HG02571 (cell line): ENCODE results near the gene APLP1.
"Not testable (repeated sequence)": the region's sequence is repeated elsewhere in the genome, so short reads cannot be mapped to it uniquely, and the experiment has no call there.

Experiments
- ATAC-seq: cut with Tn5 transposase; IDR thresholded peaks from one replicate; pipeline ENCODE4 v1.9.1; 2021; ENCODE audit warnings: mild to moderate bottlenecking, moderate library complexity; ENCODE audit not compliant: unreplicated experiment

Gene APLP1

DNA sequence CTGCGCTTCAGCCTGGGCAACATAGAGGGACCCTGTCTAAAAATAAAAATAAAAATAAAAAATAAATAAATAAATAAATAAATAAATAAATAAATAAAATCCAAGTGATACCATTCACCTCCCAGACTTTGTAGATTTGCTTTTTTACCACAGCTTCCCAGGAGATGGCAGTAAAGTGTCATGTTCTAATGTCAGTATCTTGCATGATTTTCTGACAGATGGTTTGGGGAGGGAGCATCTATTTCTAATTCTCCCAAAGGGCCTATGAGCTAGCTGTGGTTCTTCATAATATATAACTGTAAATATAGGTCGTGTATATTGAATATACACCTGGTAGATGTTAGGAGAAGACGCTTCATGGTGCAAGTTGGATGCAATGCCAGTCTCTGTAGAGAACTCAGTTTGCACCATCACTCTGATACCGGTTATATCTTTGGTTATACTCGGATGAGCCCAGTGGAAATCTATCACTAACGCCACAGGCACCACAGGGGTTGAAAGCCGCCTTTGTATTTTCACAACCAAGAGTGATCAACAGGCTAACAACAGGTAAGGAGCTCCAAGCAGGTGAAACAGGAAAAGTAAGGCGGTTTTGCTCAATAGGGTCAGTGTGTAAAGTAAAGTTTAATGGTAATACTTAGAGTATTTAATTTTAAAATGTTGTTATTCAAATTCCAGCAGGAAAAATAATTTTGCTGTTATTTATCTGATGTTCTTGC, 13.9 kb downstream of the APLP1 start:
- no peak for ATAC-seq

DNA sequence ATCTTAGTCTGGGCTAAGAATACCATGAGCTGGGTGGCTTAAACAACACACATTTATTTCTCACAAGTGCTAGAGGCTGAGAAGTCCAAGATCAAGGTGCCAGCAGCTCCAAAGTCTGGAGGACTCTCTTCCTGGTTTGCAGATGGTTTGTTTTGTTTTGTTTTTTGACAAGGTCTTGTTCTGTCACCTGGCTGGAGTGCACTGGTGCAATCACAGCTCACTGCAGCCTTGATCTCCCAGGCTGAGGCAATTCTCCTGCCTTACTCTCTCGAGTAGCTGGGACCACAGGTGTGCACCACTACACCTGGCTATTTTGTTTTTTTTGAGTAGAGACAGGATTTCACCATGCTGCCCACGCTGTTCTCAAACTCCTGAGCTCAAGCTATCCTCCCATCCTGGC, 15.5 kb downstream of the APLP1 start:
- ATAC-seq = no peak

DNA sequence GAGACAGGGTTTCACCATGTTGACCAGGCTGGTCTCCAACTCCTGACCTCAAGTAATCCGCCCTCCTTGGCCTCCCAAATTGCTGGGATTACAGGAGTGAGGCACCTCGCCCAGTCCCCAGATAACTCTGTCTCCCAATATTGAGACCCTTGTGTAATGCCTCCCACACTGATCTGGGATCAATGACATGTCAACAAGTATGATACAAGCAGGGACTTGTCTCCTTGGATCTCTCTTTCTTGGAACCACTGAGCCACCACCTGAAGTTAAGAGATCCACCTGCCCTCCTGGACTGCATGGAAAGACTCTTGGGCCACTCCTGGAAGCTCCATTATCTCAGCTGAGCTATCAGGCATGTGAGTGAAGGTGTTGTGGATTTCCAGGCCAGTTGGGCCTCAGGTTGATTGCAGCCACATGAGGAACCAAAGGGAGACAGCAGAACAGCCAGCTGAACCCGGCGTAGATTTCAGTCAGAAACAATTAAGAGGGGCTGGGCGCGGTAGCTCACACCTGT, 16.9 kb downstream of the APLP1 start:
- no peak for ATAC-seq

DNA sequence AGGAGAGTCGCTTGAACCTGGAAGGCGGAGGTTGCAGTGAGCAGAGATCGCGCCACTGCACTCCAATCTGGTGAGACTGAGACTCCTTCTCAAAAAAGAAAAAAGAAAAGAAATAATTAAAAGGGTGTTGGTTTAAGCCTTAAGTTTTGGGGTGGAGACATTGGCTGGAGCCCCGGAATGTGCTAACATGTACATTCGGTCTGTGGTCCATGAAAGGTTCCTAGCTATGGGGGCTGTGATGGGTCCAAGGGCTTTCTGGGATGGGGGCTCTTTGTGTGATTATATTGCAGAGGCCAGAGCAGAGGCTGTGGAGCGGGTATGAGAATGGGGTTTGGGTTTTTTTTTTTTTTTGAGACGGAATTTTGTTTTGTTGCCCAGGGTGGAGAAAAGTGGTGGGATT, 17.5 kb downstream of the APLP1 start:
- no peak for ATAC-seq

DNA sequence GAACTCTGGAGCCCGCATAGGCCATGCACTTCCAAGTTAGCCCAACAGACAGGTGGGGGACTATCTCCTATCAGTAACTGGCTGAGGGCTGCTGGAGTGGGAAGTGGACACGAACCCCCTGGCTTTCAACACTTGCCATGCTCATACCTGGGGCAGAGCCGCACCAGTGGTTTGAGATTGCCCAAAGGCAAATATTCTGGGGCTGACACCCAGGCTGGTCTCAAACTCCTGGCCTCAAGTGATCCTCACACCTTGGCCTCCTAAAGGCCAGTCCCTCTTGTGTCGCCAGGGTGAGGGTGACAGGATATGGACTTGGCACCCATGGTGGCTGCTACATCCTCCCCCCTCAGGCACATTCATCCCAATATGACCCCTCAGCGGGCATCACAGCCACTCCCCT, 18.8 kb downstream of the APLP1 start:
- ATAC-seq = no peak

DNA sequence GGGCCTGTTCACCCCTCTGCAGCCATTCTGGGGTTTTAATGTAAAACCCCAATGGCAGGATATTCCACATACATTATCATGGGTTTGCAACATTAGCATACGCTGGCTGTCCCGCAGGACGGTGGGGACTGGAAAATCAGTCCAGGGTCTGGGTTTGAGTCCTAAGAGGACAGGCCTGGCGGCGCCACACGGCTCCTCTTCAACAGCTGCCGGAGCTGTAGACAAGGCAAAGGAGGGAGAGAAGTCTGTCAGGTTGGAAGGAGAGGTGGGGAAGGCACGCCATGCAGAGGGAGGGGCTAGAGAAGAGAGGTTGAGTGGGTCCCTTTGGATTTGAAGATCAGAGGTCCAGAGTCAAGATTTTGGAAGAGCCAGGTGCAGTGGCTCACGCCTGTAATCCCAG, 20.0 kb downstream of the APLP1 start:
- ATAC-seq = no peak

DNA sequence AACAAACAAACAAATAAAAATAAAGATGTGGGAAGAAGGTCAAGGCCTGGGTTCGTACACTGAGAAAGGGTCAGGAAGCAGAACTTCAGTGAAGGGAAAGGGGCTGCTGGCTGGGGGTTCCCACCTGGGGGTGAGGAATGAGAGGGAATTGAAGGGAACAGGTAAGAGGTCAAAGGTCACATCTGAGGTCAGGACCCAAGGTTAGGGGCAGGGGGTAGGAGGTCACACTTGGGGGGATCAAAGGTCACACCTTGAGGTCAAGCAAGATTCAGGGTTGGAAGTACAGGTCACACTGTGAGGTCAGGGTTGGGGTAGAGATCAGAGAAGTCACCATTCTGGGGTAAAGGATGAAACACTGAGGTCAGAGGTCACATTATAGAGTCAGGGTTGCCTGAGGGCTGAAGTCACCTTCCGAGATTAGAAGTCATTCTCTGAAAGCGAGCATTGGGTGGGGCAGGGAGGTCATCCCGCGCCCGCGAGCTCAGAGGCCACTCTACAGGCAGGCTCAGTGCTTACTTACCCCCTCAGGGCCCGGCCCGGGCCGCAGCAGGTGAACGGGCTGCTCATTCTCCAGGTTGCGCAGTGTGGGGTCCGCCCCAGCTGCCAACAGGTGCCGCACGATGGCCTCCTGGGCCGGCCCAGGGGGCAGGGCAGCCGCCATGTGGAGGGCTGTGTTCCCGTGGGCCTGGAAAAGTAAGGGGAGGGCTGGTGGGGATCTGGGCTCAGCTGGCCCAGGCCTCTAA, 21.2 kb downstream of the APLP1 start:
- ATAC-seq = no peak

DNA sequence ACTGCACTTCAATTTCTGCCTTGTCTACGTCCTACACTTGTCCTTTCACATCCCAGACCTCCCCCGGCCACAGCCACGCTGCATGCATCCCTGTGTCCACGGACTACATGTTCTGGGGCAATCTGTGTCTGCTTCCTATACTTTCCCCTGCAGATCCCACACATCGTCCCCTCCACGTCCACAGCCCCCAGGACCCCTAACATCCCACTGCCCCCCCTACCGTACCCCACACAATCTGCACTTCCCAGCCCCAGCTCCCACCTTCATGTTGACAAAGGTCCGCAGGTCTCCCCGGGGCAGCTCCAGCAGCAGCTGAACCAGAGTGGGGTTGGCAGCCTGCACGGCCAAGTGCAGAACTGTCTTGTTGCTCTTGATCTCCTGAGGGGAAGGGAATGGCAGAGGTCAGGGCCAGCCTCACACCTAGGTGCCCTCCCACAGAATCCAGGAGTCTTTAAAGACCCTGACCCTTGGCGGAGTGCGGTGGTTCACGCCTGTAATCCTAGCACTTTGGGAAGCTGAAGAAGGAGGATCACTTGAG, 21.8 kb downstream of the APLP1 start:
- ATAC-seq = no peak

DNA sequence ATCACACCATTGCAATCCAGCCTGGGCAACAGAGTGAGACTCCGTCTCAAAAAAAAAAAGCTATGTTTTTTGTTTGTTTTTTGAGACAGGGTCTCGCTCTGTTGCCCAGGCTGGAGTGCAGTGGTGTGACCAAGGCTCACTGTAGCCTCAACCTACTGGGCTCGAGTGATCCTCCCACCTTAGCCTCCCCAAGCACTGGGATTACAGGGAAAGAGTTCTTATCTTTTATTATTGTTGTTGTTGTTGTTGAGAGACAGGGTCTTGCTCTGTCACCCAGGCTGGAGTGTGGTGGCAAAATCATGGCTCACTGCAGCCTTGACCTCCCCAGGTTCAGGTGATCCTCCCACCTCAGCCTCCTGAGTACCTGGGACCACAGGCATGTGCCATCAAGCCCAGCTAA, 23.4 kb downstream of the APLP1 start:
- ATAC-seq = not testable (repeated sequence)

DNA sequence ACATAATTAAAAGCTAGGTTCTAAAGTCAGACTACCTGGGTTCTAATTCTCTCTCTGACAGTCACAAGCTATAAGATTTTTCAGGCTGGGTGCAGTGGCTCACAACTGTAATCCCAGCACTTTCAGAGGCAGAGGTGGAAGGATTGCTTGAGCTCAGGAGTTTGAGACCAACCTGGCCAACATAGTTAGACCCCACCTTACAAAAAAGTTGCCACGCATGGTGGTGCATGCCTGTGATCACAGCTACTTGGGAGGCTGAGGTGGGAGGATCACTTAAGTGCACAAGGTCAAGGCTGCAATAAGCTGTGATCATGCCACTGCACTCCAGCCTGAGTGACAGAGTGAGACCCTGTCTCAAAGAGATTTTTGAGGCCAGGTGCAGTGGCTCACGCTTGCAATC, 26.0 kb downstream of the APLP1 start:
- no peak for ATAC-seq

DNA sequence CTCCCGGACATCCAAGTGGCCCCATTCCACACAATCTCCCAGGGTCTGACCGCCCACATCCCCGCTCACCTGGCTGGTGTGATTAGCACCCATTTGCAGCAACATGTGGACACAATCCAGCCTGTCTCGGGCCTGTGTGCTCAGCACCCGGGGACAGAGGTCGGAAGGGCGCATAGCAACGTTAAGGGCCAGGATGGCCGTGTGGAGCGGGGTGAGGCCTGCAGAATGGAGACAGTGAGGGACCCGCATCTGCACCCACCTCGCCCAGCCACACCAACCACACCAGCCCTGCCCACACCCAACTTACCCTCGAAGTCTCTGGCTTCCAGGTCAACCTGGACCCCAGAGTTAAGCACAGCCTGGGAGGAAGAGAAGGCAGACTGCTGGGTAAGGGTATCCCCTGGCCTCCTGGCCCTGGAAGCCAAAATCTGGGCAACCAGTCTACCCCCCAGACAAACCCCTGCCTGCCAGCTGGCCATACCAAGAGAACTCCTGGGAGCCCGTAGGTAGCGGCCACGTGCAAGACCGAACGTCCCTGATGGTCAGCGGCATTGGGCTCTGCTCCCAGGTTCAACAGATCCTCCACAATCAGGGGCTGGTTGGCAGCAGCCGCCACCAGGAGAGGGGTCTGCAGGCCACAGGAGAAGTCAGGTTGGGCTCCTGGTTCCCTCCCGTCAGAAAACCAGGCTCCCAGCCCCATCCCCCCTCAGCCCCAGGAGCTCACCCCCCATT, 27.7 kb downstream of the APLP1 start:
- ATAC-seq = no peak

DNA sequence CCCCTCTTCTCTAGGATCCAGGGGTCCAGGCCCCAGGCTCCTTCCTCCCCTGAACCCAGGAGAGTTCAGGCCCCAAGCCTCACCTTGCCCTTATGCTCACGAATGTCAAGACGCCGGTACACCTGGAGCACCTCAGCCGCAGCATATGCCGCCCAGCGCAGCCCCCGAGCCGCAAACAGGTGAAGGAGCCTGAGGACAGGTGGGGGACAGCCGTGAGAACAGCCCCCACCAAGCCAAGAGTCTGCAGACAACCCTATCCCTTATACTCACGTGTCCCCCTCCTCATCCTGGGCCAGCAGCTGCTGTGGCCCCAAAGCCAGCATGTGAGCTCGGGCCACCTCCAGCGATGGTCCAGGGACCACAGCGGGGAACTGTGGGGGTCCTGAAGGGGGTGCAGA, 28.3 kb downstream of the APLP1 start:
- ATAC-seq = no peak

DNA sequence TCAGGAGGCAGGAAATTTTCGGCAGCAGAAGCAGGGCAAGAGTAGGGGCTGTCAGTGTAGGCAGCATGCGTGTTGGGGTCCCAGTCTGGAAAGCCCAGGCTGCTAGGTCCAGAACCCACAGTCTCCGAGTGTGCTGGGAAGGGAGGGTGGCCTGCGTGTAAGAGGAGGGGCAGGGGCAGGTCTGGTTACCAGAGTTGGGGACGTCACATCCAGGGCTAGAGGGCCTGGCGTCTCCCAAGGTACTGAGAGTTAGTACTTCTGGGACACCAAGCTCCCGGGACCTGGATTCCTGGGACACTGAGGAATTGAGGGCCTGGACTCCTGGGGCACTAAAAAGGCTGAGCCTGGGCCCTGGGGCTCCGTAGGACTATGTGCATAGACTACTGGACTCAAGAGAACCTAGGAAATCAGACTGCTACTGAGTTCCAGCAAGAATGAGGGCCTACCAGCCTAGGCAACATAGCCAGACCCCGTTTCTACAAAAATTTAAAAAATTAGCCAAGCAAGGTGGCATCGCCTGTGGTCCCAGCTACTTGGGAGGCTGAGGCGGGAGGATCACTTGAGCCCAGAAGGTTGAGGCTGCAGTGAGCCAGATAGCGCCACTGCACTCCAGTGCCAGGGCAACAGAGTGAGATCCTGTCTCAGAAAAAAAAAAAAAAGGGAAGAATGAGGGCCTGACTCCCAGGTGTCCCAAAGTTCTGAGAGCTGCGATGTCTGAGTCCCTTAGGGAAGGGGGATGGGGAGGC, 29.5 kb downstream of the APLP1 start:
- ATAC-seq = no peak

DNA sequence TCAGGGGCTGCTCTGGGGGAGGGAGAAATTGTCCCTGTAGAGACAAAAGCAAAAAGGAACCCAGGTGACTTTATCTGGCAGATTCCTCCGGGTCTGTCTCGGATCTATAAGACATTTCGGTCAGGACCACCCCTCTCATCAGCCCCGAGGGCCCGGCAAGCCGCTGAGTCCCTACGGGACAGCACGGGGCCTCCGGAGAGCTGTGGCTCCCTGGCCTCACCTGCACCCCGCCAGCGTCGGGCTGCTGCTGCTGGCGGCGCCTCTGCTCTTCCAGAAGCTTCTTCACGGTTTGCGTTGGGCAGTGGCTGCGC, 30.1 kb downstream of the APLP1 start:
- ATAC-seq = no peak

DNA sequence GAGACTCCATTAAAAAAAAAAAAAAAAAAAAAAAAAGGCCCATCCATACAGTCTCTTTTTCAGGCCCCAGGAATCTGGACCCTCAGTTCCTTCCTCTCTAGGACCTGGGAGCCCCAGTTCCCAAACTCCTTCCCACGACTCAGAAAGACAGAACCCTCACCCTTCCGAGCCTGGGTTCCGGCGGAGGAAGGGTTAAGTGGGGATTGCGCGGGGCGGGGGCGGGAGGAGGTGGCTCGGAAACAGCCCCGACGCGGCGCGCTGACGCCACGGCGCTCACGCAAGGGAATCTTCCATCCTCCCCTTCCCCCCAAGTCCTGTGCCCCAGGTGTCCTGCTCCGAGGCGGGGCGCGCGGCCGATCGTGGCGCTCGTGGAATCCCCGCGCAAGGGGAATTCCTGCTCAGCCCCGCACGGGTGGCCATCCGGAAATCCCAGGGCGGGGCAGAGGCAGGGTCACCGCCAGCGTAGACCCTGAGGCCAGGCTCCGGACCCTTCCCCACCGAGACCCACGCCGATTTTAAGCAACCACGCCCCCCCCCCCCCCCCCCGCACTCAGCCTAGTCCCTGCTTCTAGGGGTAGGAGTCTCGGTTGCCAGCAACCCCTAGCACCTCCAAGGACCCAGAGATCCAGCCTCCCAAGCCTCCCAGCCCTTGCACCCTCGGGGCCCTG, 31.3 kb downstream of the APLP1 start:
- ATAC-seq = peak; percentile 45

DNA sequence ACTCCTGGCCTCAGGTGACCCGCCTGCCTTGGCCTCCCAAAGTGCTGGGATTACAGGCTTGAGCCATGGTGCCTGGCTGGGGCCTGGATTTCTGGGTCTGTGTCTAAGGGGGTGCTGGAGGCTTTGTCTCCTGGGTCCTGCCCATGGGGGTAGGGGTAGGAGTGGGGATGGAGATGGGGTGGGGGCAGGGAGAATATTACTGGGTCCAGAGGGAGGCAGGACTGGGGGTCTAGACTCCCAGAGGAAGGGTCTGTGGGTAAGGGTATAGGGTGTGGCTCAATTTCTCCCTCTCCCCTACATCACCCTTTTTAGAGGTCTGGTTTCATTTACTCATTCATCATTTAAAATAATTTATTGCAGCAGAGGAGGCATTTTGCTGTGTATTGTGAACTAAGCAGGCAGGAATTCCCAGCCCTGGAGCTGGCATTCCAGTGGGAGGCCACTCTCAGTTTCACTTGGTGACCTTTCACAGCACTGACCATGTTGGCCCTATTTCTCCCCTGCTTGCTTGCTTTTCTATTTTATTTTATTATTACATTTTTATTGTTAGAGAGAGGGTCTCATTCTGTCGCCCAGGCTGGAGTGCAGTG, 32.8 kb downstream of the APLP1 start:
- no peak for ATAC-seq

DNA sequence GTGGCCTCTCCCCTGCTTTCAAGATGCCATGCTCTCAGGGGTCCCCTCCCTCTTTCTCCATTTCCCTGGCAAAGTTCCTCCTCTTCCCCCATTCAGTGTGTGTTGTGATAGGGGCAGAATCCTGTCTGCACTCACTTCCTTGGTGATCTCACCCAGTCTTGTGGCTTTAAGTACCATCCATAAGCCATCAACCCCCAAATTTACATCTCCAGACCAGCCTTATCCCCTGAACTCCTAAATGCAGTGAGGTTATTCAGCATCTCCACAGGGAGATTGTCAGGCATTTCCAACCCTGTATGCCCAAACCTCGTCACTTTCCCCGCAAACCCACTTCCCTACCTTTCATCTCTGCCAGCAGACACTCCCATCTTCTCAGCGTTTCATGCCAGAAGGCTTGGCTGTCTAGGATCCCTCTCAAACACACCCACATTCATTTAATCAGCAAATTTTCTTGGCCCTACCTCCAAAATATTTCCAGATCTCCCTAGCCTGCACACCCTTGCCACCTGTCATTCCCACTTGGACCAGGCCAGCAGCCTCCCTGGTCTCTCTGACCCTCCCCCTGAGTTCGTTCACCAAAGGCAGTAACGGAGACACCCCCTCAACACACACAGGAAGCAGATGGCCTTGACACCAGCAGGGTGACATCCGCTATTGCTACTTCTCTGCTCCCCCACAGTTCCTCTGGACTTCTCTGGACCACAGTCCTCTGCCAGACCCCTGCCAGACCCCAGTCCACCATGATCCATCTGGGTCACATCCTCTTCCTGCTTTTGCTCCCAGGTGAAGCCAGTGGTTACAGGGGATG, 33.7 kb downstream of the APLP1 start, which contains the start of gene HCST:
Gene HCST (plus strand): TSS at position 676 of the 808 bp plus-strand sequence. CDS start 65 bp downstream, at position 741.
- ATAC-seq = no peak

DNA sequence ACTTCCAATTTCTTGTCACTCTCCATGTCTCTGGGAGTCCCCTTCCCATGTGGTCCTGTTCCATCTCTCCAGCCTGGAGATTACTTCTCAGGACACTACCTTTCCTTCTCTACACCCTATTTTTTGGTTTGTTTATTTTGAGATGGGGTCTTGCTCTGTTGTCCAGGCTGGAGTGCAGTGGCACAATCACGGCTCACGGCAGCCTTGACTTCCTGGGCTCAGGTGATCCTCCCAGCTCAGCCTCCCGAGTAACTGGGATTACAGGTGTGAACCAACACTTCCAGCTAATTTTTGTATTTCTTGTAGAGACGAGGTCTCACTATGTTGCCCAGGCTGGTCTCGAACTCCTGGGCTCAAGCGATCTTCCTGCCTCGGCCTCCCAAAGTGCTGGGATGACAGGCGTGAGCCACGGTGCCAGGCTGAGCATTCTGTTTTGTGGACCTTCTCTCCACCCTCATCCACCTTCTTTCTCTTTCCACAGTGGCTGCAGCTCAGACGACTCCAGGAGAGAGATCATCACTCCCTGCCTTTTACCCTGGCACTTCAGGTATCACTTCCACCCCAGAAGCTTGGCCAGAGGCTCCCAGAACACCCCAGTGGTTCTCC, 34.6 kb downstream of the APLP1 start:
- ATAC-seq = no peak
